Vagina (tissue), 2 donors: Measurements from ENCODE around the gene SCARF1.

ENCODE experiments used
- POLR2A ChIP-seq, 2 donors: fragments of 450-650 bp; IDR thresholded peaks; one replicate each; pipeline ENCODE4 v1.6.1; 2017; ENCODE audit warnings: antibody characterized with exemption in 2 of 2, mild to moderate bottlenecking in 2 of 2, moderate library complexity in 2 of 2
- POLR2AphosphoS5 ChIP-seq, 2 donors: sonication (generic); formaldehyde crosslinking; IDR thresholded peaks; one replicate each; pipeline ENCODE4 v1.9.0; 2017; ENCODE audit warnings: antibody characterized with exemption in 2 of 2, mild to moderate bottlenecking in 2 of 2, low read depth in 1 of 2; ENCODE audit not compliant: insufficient read depth in 1 of 2

- TF ChIP-seq POLR2A (IDR thresholded peaks at IDR 0.05) (no peak), POLR2AphosphoS5 (IDR thresholded peaks at IDR 0.05; ENCODE audit: insufficient read depth in 1 of 2, low read depth in 1 of 2) (no peak)
Measured at GRCh38 chr17:1647802-1648171, 2.3 kb upstream of the SCARF1 start.
